HL-60 (cell line): ENCODE measurements around the gene KBTBD4.
"Not testable (repeated sequence)": the region's sequence is repeated elsewhere in the genome, so short reads cannot be mapped to it uniquely, and the experiment has no call there.

Experiments used
- DNase-seq, 2 experiments: peaks; one replicate each; pipeline ENCODE4 v3.0.0-alpha.2; 2010 to 2020; ENCODE audit warnings: low read depth in 1 of 2, low spot score in 1 of 2
- H3K27ac ChIP-seq: fragments of 250-450 bp; sonication (Bioruptor Pico); replicated peaks from 2 replicates; pipeline ENCODE4 v1.5.1; 2020; ENCODE audit warnings: mild to moderate bottlenecking, moderate library complexity
- H3K27me3 ChIP-seq: fragments of 250-450 bp; sonication (Bioruptor Pico); 2 replicates; pipeline ENCODE4 v1.5.1; 2021; ENCODE audit warnings: mild to moderate bottlenecking, moderate library complexity; ENCODE audit not compliant: insufficient read depth, poor library complexity, severe bottlenecking
- H3K4me3 ChIP-seq: replicated peaks from 2 replicates; pipeline ENCODE4 v1.5.1; 2011; ENCODE audit warnings: mild to moderate bottlenecking, control low read depth, low read length; ENCODE audit not compliant: insufficient read depth
- GABPA ChIP-seq: IDR thresholded peaks from 2 replicates; pipeline ENCODE4 v1.6.1; 2012; ENCODE audit warnings: low read depth
- POLR2AphosphoS5 ChIP-seq: IDR thresholded peaks from 2 replicates; pipeline ENCODE4 v1.6.1; 2012; ENCODE audit warnings: low read depth
- SPI1 ChIP-seq: IDR thresholded peaks from 2 replicates; pipeline ENCODE4 v1.6.1; 2012; ENCODE audit warnings: low read depth, mild to moderate bottlenecking, borderline replicate concordance
- TF ChIP-seq, protein P1 (sequence below): IDR thresholded peaks from 2 replicates; pipeline ENCODE4 v1.6.1; 2012; ENCODE audit warnings: low read depth; ENCODE audit not compliant: insufficient replicate concordance
- TF ChIP-seq, protein P2 (sequence below): IDR thresholded peaks from one replicate; pipeline ENCODE4 v1.5.1; 2011; ENCODE audit warnings: low read length, control low read depth, inconsistent platforms; ENCODE audit not compliant: insufficient read depth

KBTBD4 gene

DNA sequence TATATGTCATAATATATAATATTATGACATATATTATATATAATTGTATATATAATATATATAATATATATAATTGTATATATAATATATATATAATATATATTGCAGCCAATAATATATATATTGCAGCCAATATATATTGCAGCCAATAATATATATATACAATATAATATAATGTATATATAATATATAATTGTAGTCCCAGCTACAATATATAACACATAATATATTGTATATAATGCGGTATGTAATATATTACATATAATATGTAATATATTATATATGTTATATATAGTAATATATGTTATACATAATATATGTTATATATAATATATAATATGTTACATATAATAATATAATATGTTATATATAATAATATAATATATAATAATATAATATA is 20.1 kb downstream of the KBTBD4 start:
- TF ChIP-seq, protein P1, sequence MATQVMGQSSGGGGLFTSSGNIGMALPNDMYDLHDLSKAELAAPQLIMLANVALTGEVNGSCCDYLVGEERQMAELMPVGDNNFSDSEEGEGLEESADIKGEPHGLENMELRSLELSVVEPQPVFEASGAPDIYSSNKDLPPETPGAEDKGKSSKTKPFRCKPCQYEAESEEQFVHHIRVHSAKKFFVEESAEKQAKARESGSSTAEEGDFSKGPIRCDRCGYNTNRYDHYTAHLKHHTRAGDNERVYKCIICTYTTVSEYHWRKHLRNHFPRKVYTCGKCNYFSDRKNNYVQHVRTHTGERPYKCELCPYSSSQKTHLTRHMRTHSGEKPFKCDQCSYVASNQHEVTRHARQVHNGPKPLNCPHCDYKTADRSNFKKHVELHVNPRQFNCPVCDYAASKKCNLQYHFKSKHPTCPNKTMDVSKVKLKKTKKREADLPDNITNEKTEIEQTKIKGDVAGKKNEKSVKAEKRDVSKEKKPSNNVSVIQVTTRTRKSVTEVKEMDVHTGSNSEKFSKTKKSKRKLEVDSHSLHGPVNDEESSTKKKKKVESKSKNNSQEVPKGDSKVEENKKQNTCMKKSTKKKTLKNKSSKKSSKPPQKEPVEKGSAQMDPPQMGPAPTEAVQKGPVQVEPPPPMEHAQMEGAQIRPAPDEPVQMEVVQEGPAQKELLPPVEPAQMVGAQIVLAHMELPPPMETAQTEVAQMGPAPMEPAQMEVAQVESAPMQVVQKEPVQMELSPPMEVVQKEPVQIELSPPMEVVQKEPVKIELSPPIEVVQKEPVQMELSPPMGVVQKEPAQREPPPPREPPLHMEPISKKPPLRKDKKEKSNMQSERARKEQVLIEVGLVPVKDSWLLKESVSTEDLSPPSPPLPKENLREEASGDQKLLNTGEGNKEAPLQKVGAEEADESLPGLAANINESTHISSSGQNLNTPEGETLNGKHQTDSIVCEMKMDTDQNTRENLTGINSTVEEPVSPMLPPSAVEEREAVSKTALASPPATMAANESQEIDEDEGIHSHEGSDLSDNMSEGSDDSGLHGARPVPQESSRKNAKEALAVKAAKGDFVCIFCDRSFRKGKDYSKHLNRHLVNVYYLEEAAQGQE: no peak
- TF ChIP-seq, protein P2, sequence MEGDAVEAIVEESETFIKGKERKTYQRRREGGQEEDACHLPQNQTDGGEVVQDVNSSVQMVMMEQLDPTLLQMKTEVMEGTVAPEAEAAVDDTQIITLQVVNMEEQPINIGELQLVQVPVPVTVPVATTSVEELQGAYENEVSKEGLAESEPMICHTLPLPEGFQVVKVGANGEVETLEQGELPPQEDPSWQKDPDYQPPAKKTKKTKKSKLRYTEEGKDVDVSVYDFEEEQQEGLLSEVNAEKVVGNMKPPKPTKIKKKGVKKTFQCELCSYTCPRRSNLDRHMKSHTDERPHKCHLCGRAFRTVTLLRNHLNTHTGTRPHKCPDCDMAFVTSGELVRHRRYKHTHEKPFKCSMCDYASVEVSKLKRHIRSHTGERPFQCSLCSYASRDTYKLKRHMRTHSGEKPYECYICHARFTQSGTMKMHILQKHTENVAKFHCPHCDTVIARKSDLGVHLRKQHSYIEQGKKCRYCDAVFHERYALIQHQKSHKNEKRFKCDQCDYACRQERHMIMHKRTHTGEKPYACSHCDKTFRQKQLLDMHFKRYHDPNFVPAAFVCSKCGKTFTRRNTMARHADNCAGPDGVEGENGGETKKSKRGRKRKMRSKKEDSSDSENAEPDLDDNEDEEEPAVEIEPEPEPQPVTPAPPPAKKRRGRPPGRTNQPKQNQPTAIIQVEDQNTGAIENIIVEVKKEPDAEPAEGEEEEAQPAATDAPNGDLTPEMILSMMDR: no peak
- TF ChIP-seq SPI1 (no peak), GABPA (no peak), POLR2AphosphoS5 (no peak)
- no peaks in the 10 kb centered on the region for H3K27me3 ChIP-seq
- DNase-seq: no peak
- H3K4me3 ChIP-seq: no peak overlapping the region
- no peak overlapping the region for H3K27ac ChIP-seq

DNA sequence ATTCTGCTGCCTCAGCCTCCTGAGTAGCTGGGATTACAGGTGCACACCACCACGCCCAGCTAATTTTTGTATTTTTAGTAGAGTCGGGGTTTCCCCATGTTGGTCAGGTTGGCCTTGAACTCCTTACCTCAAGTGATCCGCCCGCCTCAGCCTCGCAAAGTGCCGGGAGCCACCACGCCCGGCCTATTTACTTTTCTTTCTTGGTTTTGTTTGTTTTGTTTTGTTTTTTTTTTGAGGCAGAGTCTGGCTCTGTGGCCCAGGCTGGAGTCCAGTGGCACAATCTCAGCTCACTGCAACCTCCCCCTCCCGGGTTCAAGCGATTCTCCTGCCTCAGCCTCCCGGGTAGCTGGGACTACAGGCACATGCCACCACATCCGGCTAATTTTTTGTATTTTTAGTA is 21.8 kb downstream of the KBTBD4 start:
- not testable (repeated sequence) for H3K4me3 ChIP-seq, H3K27ac ChIP-seq, DNase-seq, H3K27me3 ChIP-seq

DNA sequence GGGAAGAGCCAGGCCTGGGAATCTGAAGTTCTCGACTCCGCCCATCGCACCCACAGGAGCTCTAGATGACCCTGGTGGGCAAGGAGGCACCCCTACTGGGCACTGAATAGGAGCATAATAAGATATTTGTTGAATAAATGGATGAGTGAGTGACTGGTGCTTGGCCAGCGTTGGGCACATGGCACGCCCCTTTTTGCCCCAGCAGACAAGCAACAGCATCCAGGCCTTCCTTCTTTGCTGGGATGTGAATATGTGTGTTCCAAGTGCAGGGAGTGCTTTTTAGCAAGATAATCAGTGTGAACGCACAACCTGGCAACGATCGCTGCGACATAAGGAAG is 25.4 kb downstream of the KBTBD4 start:
- TF ChIP-seq SPI1: no peak
- no peak for TF ChIP-seq GABPA
- TF ChIP-seq, protein P1: no peak
- TF ChIP-seq, protein P2: no peak
- no peak for TF ChIP-seq POLR2AphosphoS5
- H3K4me3 ChIP-seq: peak overlapping the region; percentile 98
- H3K27ac ChIP-seq: peak overlapping the region; percentile 30
- no peaks in the 10 kb centered on the region for H3K27me3 ChIP-seq
- DNase-seq: no peak

DNA sequence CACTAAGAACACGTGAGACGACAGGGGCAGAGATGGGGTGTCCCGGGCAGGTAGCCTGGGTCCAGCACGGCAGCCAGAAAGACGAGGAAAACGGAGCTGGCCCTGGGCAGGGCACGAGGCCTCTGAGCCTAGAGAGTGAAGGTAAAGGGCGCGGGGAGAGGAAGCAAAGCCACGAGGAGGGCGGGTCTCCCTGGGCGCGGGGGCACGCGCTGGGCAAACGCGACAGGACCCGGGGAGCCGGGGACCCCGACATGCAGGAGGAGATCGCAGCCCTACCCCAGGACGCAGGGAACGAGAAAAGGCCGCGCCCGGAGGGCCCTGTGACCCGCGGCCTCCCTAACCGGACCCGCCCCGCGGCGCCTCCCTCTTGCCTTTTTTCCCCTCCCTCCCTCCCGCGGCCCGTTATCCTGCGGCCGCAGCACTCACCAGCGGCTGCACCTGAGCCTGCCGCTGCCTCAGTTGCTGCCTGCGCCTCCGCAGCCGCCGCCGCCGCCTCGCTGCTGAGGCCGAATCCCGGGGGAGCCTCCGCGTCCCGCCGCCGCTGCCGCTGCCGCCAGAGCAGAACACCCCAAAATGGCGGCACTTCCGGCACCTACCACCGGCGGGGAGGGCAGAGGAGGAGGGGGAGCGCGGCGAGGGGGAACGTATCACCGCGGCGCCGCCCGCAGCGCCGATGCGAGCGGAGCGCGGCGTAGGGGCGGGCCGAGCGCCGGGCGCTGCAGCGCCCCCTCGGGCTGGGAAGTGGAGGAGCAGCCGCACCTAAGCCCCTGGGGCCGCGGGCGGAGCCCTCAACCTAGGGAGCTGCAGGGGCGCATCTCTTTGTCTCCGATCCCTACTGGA is 26.0 kb downstream of the KBTBD4 start, which contains the start of gene CELF1:
TSS of gene CELF1 (minus strand) at position 567 of the 840 bp plus-strand sequence. CDS start 53,609 bp downstream, outside the sequence.
- Histone ChIP-seq H3K27me3 (no peaks in the 10 kb centered on the region), H3K4me3 (peak within 1 kb of the TSS; percentile 98), H3K27ac (peak within 1 kb of the TSS; percentile 84)
- peak; percentile 60 for TF ChIP-seq GABPA
- TF ChIP-seq, protein P2: peak; percentile 60
- TF ChIP-seq POLR2AphosphoS5: peak; percentile 56; the same call in 1 of the 2 replicates
- TF ChIP-seq, protein P1: no peak
- peak; percentile 26; the same call in 1 of the 2 replicates for TF ChIP-seq SPI1
- DNase-seq: peak; percentile 79 to 92
